ENCODE data around the gene ATG2B.

The ATG2B gene

DNA sequence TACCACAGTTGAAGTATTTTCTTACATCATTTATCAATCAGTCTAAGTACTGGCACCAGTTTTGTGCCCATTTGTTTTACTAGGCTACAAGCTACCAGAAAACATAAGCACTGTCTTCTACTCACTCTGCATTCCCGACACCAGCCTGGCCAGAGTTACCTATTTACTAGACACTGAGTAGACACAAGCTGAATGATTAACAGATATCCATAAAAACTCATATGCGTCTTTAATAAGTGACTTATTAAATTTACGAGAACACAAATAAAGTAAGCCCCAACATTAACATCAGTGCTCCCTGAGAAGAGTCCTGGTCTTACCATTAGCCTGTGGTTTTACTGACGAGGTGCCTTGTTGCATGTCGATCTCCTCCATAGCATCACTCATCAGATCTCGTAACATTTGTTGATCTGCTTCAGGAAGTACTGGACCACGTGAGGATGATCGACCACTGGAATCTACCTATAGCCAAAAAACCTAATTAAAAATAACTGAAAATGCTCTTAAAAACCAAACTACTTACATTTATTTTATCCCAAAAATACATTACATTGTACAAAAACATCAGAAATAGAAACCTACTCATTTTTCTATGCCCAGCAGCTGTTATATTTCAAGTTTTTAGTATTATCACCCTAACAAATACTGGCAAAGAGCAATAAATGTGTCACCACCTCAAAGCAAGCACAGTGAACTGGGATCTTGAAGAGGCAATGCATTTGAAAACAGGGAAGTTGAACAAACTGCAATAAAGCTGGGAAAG lies 53.8 kb downstream of the ATG2B start:
- DNase-seq, result no peak

DNA sequence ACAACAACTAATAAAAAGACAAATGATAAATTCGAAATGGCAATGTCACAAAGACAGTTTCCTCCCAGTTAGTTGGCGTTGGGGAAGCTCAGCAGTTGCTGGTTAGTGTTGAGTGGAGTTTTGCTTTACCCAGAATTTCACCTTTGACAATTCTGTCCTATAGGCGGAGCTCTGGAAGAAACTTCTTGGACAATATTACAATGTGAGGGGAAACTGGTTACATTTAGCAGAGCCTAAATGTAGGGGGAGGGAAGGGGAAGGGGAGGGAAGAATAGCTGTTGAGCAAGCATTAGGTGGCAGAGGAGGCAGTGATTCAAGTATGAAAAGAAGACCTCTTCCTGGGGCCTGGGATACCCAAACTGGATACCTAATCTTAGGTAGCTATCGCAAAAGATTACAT lies 55.7 kb downstream of the ATG2B start:
- no peak for DNase-seq

DNA sequence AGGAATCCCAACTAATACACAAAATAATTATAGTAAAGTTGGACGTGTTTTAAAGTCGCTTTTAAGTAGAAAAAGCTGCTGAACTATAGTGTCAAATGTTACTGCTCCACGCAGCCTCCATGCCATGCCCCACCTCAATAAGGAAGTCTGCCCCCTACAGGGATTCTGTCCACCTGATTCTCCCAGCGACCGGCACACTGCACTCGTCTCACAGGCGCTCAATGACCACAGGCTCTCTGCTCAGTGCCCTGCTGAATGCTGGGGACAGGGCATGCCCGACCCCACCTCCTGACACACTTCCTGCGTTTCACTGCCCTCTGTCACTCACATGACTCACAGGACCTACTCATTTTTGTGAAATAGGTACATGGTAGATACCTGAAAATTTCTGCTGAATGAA lies 58.2 kb downstream of the ATG2B start:
- DNase-seq, result no peak

DNA sequence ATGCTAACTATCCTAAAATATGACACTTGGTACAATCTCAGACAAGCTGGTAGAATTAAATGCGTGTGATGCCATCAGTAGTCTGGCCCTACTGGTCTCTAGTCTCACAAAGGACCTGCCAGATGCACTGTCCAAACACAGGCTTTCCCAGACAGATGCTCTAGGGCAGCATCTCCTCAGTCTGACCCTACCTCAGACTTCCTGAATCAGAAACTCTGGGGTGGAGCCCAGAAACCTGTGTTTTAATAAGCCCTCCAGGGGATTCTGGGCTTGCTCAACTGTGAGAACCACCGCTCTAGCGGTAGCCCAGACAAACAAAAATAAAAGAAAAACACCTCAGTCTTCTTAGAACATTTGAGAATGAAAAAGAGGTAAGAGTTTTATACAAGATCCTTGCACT lies 59.2 kb downstream of the ATG2B start:
- no peak for DNase-seq

DNA sequence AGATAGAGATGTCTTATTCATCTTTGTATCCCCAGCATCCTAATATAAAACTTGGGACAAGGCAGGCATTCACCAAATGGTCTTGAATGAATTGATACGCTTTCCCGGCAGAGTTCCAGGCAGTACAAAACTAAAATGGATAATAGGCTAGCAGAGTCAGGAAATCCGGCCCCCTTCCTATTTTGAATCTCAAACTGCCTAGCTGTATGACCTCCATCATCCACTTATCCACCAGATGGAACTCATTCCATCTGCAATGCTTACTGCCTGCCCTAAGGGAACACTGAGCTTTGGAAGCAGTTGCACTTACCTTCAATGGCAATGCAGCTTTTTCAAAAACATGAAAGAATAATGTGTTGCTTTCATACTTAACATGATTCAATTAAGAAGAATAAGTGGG lies 63.7 kb downstream of the ATG2B start:
- no peak for DNase-seq

DNA sequence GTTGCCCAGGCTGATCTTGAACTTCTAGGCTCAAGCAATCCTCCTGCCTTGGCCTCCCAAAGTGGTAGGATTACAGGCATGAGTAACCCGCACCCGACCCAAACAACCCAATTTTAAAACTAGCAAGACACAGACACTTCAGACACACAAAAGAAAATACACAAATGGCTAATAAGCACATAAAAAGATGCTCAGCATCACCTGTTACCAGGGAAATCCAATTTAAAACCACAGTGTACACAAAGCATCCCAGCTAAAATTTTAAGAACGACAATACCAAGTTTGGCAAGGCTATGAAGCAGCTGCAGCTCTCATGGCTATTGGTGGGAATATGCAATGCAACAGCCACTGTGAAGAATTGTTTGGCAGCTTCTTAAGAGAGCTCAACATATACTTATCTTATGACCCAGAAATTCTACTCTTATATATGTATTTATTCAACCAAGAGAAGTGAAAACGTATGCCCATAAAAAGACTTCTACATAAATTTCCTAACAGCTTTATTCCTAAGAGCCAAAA lies 65.1 kb downstream of the ATG2B start:
- no peak for DNase-seq

DNA sequence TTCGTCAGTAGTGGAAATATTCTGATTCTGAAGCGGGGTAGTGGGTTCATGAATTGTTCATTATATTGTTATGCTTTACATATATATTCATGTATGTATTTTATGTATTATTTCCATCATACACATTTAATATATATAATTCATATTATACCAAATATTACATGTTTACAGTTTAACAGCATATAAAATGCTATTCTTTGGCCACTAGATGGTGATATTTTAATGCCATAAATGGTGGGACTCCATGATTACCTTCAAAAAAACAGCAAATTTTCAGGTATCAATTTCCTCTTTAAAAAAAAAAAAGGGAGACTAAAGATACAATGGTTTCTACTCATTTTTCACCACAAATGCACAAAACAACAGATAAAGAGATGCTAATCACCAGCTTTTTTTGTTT lies 66.1 kb downstream of the ATG2B start:
- peak; percentile 71 for DNase-seq

DNA sequence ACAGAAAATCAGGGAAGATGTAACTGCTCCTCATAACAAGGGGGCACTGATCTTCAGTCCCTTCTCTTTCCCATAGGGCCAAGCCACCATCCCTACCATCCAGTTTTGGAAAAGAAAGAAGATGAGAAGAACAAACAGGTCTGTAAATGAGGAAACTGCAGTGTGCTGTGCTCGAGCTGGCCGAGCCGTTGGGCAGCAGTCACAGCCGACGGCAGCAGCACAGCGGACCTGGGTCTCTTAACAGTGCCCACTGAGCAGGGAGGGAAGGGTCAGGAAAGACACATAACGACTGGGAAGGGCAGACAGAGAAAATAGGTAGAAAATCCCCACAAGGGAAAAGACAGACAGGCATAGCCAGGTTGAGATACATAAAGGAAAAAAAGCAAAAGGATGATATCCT lies 68.9 kb downstream of the ATG2B start:
- no peak for DNase-seq

DNA sequence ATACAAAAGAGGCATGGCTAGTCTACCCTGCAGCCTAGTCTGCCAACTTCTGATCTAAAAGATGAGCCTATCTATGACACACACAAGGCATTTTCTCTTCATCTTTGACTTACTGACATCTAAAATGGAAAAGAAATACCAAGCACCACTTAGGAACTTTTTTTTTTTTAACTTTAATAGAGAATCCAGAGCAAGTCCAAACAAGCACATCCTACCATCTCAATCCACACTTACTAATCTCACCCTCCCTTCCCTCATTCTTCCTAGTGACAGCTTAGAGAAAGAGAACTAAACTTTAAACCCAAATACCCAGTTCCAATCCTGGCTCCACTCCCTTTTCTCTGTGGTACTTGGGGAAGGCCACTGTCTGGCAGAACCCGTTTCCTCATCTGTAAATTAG lies 75.3 kb downstream of the ATG2B start:
- no peak for DNase-seq

DNA sequence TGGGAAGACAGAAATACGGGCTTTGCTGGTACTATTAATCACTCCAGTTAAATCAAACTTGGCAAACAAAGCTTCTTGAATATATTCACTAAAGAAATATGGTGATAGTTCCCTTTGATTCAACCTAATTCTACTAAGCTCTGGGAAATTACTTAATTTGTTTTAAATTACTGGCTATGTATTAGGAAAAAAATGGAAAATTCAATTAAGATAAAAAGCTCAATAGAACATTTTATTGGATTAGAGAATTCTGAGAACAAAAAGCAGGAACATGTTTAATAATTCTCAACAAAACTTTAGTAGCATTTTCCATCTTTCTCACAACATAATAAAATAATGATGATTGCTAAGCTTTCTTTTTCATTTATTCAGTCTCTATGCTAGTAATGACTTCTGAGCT lies 76.9 kb downstream of the ATG2B start:
- no peak for DNase-seq

DNA sequence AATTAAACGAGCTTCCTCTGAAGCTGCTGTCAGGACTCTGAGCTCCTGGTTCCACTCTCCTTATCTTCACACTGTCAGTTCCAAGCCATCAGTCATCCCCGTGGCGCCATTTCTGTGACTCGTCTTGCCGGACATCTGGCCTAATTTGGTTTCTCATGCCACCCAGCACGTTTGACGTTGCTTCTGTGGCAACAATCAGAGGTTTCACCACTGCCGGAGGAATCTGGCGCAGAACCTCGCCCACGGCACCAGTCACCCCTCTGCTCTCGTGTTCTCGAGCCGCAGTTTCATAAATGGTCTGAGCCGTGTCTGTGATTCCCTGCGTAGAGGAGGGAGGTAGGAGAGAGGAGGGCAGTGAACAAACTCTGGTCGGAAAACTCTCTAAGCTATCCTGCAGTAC lies 77.5 kb downstream of the ATG2B start:
- no peak for DNase-seq

DNA sequence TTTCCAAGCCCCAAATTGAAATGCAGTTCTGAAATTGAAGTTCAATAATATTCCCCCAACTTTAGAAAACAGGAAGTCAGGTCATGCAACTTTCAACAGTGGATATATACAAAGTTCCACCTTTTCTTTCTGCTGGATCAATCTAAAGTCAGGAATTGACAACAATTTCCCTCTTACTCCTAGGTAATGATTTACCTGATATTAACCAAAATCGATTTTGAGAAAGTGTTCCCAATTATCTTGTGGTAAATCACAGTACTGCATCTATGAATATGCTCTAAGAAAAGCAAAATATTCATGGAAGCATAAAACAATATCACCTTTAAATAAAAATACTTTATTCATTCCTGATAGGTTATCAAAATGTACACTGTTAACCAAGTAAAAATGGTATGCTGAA lies 78.7 kb downstream of the ATG2B start:
- no peak for DNase-seq

DNA sequence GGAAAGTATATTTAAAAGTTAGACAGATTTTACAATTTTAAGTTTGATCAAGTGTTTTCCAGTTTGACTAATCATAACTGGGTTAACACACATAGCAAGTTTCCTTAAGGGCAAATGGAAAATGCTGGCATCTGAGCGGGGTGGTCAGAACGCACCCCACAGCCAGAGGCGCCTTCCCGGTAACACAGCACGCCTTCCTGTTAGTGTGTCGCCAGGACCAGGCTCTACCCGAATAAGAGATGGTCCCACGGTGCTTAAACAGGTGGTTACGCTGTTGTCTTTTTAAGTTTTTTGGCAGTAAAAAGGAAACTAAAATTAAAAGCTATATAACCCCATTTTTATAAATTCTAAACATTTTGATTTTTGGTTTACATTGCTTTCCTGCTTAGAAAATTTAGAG lies 79.1 kb downstream of the ATG2B start:
- DNase-seq, result no peak

DNA sequence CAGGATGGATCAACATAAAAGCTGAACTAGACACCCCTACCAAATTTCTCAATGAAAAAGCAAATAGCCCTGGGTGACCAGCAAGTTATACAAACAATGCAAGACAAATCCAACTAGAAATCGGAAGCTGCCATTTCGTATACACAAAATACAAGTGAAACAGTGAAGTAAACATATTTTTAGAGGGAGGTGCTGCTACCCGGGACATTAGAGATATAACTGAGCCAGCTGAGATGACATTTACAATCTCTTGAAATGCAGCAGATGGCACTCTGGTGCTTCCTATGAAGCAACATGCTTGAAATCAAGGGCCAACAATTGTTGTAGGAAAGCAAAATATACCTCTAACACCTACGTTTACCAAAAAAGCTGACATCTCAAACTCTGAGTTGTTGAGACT lies 81.7 kb downstream of the ATG2B start:
- no peak for DNase-seq

DNA sequence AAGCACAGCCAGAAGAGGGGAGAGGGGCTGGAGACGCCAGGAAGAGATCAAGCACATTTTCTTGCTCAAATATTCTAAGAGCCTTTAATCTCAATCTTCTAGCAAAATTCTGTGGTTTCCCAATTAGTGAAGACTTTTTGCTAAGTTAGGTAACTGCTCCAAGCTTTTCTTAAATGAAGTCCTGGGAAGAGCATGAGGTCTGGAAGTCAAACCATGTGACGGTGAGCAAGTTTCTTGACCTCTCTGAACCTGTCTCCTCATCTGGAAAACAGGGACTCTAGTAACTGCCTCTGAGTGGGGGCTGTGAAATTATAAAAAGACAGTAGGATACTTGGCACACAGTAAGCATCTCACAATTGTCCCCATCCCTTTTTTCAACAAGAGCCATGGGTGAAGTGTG lies 83.0 kb downstream of the ATG2B start:
- DNase-seq, result no peak

DNA sequence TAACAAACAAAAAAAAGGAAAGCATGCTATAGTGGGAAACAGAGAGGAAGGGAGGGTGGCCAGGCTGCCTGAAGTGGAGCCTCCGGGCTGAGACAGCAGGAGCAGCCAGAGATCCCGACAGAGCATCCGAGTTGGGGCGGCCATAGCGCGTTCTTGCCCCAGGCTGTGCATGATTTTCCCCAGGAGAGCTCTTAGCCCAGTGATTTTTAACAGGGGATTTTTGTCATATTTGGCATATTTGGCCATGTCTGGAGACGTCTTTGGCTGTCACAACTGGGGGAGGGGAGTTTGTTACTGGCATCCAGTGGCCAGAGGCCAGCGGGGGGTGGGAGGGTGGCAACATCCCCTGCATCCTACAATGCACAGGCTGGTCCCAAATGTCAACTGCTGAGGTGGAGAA lies 83.6 kb downstream of the ATG2B start:
- DNase-seq, result no peak

DNA sequence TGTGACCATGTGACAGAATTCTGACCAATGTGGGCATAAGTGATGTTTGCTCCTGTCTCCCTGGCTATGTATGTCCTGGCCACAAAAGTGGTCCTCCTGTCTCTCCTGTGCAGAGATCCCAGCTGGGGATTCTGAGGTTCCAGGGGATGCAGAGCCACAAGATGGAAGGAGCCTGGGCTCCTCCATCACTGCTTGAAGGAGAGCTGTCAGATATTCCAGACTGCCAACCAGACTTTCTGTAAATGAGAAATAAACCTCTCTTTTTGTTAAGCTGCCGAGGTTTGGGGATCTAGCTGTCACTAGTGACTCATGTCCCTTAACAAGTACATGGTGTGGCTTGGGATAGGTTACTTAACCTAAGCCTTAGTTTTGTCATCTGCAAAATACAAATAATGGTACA lies 85.3 kb downstream of the ATG2B start:
- DNase-seq, result no peak

DNA sequence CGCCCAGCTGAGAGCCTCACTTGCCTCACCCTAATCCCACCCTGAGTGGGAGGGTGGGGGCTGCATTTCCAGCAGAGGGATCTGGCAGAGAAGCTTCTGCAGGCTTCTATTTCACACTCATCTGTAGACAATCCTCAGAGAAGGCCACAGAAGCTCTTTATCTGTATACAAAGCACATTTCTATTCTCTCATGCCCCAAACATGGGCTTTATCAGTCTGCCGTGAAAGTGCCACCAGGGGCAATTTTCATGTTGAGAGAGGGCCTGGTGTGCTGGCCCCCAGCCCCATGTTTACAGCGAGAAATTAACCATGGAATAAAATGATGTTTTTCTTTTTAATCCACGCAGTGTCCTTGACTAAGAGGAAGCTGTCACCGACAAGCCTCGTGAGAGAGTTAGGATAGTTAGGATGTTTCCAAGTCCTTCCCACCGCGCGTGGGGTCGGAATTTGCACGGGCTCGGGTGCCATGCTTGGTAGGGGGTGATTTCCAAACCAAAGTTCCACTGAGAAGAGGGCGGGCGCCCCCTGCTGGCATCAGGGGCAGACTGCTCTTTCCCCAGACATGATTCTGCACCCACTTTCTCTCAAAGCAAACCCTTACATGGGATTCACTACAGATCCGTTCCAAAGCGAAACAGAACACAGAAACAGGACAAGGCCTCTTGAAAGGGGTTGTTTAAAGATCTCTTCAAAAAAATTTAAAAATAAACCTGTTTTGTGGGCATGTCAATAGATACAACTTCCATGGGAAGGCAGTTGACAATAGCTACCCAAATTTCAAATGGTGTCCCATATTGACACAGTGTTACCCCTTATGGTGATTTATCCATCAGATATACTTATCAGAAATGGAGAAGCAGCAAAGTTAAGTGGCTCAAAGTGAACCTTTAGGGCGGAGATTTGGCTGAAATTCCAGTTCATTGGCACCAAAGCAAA lies 87.7 kb downstream of the ATG2B start:
- DNase-seq, result peak; percentile 63

DNA sequence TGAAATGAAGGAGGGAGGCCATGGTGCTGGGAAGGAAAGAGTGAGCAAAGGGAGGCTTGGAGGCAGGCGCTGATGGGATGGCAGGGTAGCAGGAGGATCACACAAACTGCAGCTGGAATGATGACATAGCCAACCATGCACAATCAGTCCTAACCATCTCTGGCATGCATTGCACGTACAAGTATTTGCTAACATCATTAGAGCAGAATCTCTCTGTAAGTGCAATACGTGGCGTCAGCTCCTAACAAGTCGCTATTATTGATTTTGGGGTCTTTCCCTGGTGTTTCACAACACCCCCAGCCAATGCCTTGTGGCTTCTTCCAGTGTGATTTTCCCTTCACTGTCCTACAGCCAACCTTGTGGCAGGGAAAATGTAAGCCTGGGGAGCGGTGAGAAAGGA lies 88.6 kb downstream of the ATG2B start:
- DNase-seq, result peak; percentile 12

DNA sequence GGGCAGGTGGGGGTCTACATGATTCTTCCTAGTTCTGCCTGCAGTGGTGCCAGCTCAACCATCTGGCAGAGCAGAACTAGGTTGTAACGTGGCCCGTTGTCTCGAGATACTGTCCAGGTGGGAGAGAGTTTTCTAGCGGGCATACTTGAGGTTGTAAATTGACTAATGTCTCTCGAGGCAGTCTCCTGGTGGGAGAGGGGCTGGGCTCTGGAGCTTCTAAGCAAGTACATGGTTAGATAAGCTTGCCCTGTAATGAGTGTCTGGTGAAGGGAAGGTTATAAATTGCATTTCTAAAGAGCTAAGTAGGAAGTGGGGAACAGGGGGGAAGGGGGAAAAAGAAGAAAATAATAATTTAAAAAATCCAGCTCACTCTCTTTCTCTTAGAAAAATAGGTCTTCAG lies 89.0 kb downstream of the ATG2B start:
- DNase-seq, result no peak

DNA sequence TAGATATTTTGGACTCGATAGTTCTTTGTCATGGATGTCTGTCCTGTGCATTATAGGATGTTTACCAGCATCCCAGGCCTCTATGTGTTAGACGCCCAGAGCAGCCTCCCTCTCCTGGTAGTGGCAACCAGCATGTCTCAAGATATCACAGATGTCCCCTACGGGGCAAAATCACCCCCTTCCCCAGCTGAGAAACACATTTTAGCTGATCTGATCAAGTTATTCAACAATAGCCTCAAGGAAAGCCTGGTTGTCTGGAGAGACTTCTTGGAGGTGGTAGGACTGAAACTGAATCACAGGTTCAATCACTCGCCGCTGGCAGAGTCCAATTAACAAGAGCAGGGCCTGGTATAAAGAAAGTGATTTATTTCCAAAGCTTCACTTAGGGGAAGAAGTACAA lies 89.5 kb downstream of the ATG2B start:
- no peak for DNase-seq

DNA sequence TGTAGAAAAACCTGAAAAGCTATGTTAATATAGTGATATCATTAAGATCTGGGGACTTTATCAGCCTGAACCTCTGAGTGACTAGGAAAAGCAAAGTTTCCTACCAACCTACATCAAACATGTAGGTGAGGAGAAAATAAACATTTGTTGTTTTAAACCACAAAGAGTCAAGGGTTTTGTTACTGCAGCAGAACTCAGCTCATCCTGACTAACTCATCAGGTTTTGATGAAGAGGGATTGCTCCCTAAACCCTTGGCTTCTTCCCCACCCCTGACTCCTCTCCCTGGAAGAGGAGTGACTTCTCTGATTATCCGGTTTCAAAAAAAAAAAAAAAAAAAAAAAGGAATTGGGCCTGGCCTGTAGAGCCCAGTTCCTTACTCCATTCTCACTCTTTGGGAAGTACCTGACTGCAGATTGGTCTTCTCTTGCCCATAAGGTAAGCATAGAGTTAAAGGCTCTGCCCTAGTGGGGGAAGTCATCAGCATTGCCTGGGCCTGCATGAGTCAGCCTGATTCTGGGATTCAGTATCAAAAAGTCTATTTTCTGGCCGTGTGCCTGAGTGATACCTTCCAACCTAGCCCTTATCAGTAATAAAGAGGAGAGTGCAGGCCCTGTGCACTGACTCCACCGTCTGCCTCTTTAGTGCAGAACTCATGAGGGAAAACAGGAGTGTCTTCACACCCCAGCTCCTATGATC lies 90.2 kb downstream of the ATG2B start:
- DNase-seq, result no peak

DNA sequence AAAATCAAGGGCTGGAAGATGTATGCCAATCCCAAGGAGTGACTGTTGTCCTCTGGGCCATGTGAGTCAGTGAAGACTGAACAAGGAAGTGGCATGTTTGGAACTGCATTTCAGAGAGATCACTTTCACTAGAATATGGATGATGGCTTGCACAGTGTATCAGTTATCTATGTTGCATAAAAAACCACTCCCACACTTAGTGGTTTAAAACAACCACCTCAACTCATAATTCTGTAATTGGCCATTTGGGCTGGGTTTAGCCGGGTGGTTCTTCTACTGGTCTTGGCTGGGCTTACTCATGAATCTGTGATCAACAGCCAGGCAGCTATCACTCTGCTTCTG lies 91.7 kb downstream of the ATG2B start:
- DNase-seq, result no peak

All from DMS79 treated with DMSO at 0.1 percent for 48 hours (cell line).